H9 (cell line): ENCODE results near the gene AGL. TPM values are rescaled to one million over a fixed set of nuclear protein-coding genes. Genes with fewer than 3 reads are reported as not detected.

ENCODE experiments used
- DNase-seq: peaks from one replicate; pipeline ENCODE4 v3.0.0-alpha.2; 2017
- H2AFZ ChIP-seq: one replicate; pipeline ENCODE4 v1.6.1; 2013; ENCODE audit warnings: mild to moderate bottlenecking, low read length, control low read depth, moderate library complexity
- H2AK5ac ChIP-seq: 2 replicates; pipeline ENCODE4 v1.6.1; 2013; ENCODE audit warnings: low read length, control low read depth, mixed read lengths; ENCODE audit not compliant: insufficient read length
- H2BK120ac ChIP-seq: one replicate; pipeline ENCODE4 v1.6.1; 2013; ENCODE audit warnings: low read depth, mild to moderate bottlenecking, low read length, control low read depth, inconsistent platforms; ENCODE audit not compliant: poor library complexity, severe bottlenecking
- H2BK12ac ChIP-seq: 2 replicates; pipeline ENCODE4 v1.6.1; 2013; ENCODE audit warnings: low read length, control low read depth, mixed read lengths, low read depth; ENCODE audit not compliant: insufficient read length
- H2BK15ac ChIP-seq: 2 replicates; pipeline ENCODE4 v1.6.1; 2013; ENCODE audit warnings: low read depth, low read length, control low read depth
- H2BK20ac ChIP-seq: one replicate; pipeline ENCODE4 v1.6.1; 2013; ENCODE audit warnings: low read depth, mild to moderate bottlenecking, low read length, control low read depth, inconsistent platforms; ENCODE audit not compliant: poor library complexity, severe bottlenecking
- H2BK5ac ChIP-seq: 2 replicates; pipeline ENCODE4 v1.6.1; 2013; ENCODE audit warnings: low read length, control low read depth, mixed read lengths; ENCODE audit not compliant: insufficient read length
- H3K14ac ChIP-seq: 2 replicates; pipeline ENCODE4 v1.6.1; 2013; ENCODE audit warnings: low read length, control low read depth; ENCODE audit not compliant: insufficient read depth
- H3K18ac ChIP-seq: 2 replicates; pipeline ENCODE4 v1.6.1; 2013; ENCODE audit warnings: low read depth, mild to moderate bottlenecking, mixed read lengths, low read length, control low read depth; ENCODE audit not compliant: insufficient read length
- H3K23ac ChIP-seq: 2 replicates; pipeline ENCODE4 v1.6.1; 2013; ENCODE audit warnings: low read length, control low read depth, mixed read lengths, low read depth; ENCODE audit not compliant: insufficient read length
- H3K23me2 ChIP-seq: 2 replicates; pipeline ENCODE4 v1.6.1; 2013; ENCODE audit warnings: low read depth, mild to moderate bottlenecking, mixed read lengths, low read length, control low read depth; ENCODE audit not compliant: insufficient read length, poor library complexity, severe bottlenecking
- H3K27ac ChIP-seq: 2 replicates; pipeline ENCODE4 v1.5.1; 2013; ENCODE audit warnings: low read length, control low read depth, mixed read lengths, low read depth; ENCODE audit not compliant: insufficient read length
- H3K27me3 ChIP-seq: 2 replicates; pipeline ENCODE4 v1.6.1; 2013; ENCODE audit warnings: low read length, control low read depth, inconsistent platforms; ENCODE audit not compliant: insufficient read depth
- H3K4ac ChIP-seq: 2 replicates; pipeline ENCODE4 v1.6.1; 2013; ENCODE audit warnings: low read depth, mild to moderate bottlenecking, control low read depth, inconsistent platforms, low read length, moderate library complexity
- H3K4me1 ChIP-seq: 2 replicates; pipeline ENCODE4 v1.6.1; 2013; ENCODE audit warnings: low read length, control low read depth, inconsistent platforms; ENCODE audit not compliant: insufficient read depth
- H3K4me2 ChIP-seq: 2 replicates; pipeline ENCODE4 v1.6.1; 2013; ENCODE audit warnings: low read length, control low read depth, mixed read lengths; ENCODE audit not compliant: insufficient read length, insufficient read depth
- H3K56ac ChIP-seq: 2 replicates; pipeline ENCODE4 v1.6.1; 2013; ENCODE audit warnings: low read depth, mild to moderate bottlenecking, mixed read lengths, low read length, control low read depth; ENCODE audit not compliant: insufficient read length
- H3K79me1 ChIP-seq: 2 replicates; pipeline ENCODE4 v1.6.1; 2013; ENCODE audit warnings: low read depth, mild to moderate bottlenecking, moderate library complexity, low read length, control low read depth, inconsistent platforms; ENCODE audit not compliant: insufficient read depth, poor library complexity, severe bottlenecking
- H3K79me2 ChIP-seq: 2 replicates; pipeline ENCODE4 v1.6.1; 2013; ENCODE audit warnings: low read length, control low read depth, inconsistent platforms; ENCODE audit not compliant: insufficient read depth
- H3K9ac ChIP-seq: 2 replicates; pipeline ENCODE4 v1.6.1; 2013; ENCODE audit warnings: low read length, control low read depth, mixed read lengths; ENCODE audit not compliant: insufficient read length; ENCODE audit errors: extremely low read depth
- H3K9me3 ChIP-seq: one replicate; pipeline ENCODE4 v1.6.1; 2013; ENCODE audit warnings: low read depth, low read length, inconsistent platforms; ENCODE audit not compliant: control insufficient read depth
- H3T11ph ChIP-seq: one replicate; pipeline ENCODE4 v1.6.1; 2013; ENCODE audit warnings: mild to moderate bottlenecking, low read length, control low read depth, inconsistent platforms
- H4K20me1 ChIP-seq: one replicate; pipeline ENCODE4 v1.6.1; 2013; ENCODE audit not compliant: control insufficient read depth, insufficient read length, insufficient read depth
- H4K5ac ChIP-seq: 2 replicates; pipeline ENCODE4 v1.6.1; 2013; ENCODE audit warnings: low read depth, mild to moderate bottlenecking, mixed read lengths, low read length, control low read depth; ENCODE audit not compliant: insufficient read length
- H4K8ac ChIP-seq: replicated peaks from 2 replicates; pipeline ENCODE4 v1.6.1; 2013; ENCODE audit warnings: low read length, control low read depth, mixed read lengths, low read depth; ENCODE audit not compliant: insufficient read length
- H4K91ac ChIP-seq: 2 replicates; pipeline ENCODE4 v1.6.1; 2013; ENCODE audit warnings: low read depth, mild to moderate bottlenecking, moderate library complexity, mixed read lengths, low read length, control low read depth; ENCODE audit not compliant: insufficient read length
- H3K27ac Mint-ChIP-seq, 3 experiments: 2 replicates in 2 of 3; 3 replicates in 1 of 3; pipeline ENCODE4 v1.8.0; 2020 to 2021; ENCODE audit warnings: mixed read lengths in 3 of 3, mild to moderate bottlenecking in 1 of 3, moderate library complexity in 1 of 3
- H3K27me3 Mint-ChIP-seq: 2 replicates; pipeline ENCODE4 v1.8.0; 2021; ENCODE audit warnings: low read depth, mild to moderate bottlenecking, moderate library complexity, mixed read lengths
- H3K36me3 Mint-ChIP-seq, 3 experiments: 2 replicates in 2 of 3; 3 replicates in 1 of 3; pipeline ENCODE4 v1.8.0; 2020 to 2021; ENCODE audit warnings: low read depth in 3 of 3, mixed read lengths in 3 of 3; ENCODE audit not compliant: insufficient read depth in 1 of 3
- H3K4me1 Mint-ChIP-seq, 2 experiments: 2 replicates each; pipeline ENCODE4 v1.8.0; 2020; ENCODE audit warnings: mixed read lengths in 2 of 2
- H3K4me3 Mint-ChIP-seq, 2 experiments: 2 replicates in 1 of 2; 3 replicates in 1 of 2; pipeline ENCODE4 v1.8.0; 2020 to 2021; ENCODE audit warnings: mild to moderate bottlenecking in 2 of 2, mixed read lengths in 2 of 2, moderate library complexity in 1 of 2
- H3K9me3 Mint-ChIP-seq, 2 experiments: 2 replicates in 1 of 2; 3 replicates in 1 of 2; pipeline ENCODE4 v1.8.0; 2020; ENCODE audit warnings: mild to moderate bottlenecking in 2 of 2, mixed read lengths in 2 of 2, moderate library complexity in 1 of 2
- WGBS: extraction: QIAGEN DNeasy Blood & Tissue Kit; methylation state at CpG from one replicate; pipeline ENCODE4 v1.1.7; 2013; ENCODE audit warnings: missing lambda C conversion rate, low lambda C conversion rate, mixed read lengths; ENCODE audit not compliant: insufficient read length; ENCODE audit errors: extremely low coverage; 5-methylcytosine and 5-hydroxymethylcytosine counted together
- total RNA-seq: library from RNA; stranded (reverse); gene quantifications from 2 replicates; pipeline ENCODE4 v1.2.1, GENCODE V29; 2021
- TF ChIP-seq, protein P1 (sequence below): fragments of 200-600 bp; sonication (generic); conservative IDR thresholded peaks from 3 replicates; pipeline ENCODE4 v1.8.0; 2021; ENCODE audit warnings: antibody characterized with exemption, mild to moderate bottlenecking

AGL gene
- total RNA-seq, 1 experiment from 2014 or later = 24.0 TPM

DNA sequence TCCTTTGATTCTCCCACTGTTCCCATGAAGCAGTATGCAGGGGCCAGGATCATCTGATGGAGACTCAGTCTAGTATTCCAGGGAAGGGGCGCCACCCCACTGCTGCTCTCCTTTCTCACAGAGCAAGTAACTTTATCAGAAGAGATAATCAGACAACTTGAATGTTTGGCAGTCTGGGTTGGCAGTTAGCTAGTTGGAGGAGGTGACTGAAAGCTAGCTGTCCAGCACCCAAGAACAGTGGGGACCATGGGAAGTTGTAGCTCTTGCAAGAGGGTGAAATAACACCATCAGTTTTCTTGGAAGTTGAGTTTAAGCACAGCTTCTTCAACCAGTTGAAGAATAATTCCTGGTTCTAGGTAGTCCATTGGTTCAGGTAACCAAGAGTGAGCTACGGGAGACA is 22.2 kb upstream of the AGL start:
- Histone ChIP-seq H4K8ac (no peak overlapping the region), H3K9me3 (no peaks in the 10 kb centered on the region), H3K4me1 (no peaks in the 10 kb centered on the region), H3K18ac (no peak overlapping the region), H4K20me1 (no peaks in the 10 kb centered on the region), H3T11ph (no peak overlapping the region), H2BK20ac (no peak overlapping the region), H3K4ac (no peak overlapping the region), H3K23me2 (no peaks in the 10 kb centered on the region), H4K5ac (no peak overlapping the region), H3K27me3 (no peaks in the 10 kb centered on the region), H2AK5ac (no peak overlapping the region), H4K91ac (no peak overlapping the region), H3K56ac (no peak overlapping the region), H2BK120ac (no peak overlapping the region), H3K79me1 (no peaks in the 10 kb centered on the region), H3K79me2 (no peaks in the 10 kb centered on the region), H2BK5ac (no peak overlapping the region), H2BK15ac (no peak overlapping the region), H2AFZ (no peak overlapping the region), H2BK12ac (no peak overlapping the region), H3K4me2 (no peak overlapping the region), H3K9ac (no peak overlapping the region), H3K14ac (no peak overlapping the region), H3K23ac (no peak overlapping the region), H3K27ac (no peak overlapping the region)
- DNase-seq = no peak
- H3K4me3 Mint-ChIP-seq = no peak overlapping the region
- TF ChIP-seq, protein P1, sequence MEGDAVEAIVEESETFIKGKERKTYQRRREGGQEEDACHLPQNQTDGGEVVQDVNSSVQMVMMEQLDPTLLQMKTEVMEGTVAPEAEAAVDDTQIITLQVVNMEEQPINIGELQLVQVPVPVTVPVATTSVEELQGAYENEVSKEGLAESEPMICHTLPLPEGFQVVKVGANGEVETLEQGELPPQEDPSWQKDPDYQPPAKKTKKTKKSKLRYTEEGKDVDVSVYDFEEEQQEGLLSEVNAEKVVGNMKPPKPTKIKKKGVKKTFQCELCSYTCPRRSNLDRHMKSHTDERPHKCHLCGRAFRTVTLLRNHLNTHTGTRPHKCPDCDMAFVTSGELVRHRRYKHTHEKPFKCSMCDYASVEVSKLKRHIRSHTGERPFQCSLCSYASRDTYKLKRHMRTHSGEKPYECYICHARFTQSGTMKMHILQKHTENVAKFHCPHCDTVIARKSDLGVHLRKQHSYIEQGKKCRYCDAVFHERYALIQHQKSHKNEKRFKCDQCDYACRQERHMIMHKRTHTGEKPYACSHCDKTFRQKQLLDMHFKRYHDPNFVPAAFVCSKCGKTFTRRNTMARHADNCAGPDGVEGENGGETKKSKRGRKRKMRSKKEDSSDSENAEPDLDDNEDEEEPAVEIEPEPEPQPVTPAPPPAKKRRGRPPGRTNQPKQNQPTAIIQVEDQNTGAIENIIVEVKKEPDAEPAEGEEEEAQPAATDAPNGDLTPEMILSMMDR = no peak
- H3K9me3 Mint-ChIP-seq = peaks cover 16 to 21% of the 10 kb centered on the region in 2 experiments
- H3K27ac Mint-ChIP-seq = peak overlapping the region in 1 of 3 experiments; percentile 72; a peak in 1 of 7 replicates
- WGBS = no CpG with 5 or more reads among the region's 2 CpGs
- H3K27me3 Mint-ChIP-seq = no peaks in the 10 kb centered on the region; the same call in 1 of the 2 replicates
- no peaks in the 10 kb centered on the region for H3K4me1 Mint-ChIP-seq
- peaks cover 2 to 13% (median 3%) of the 10 kb centered on the region in 3 experiments; a peak in 5 of 7 replicates for H3K36me3 Mint-ChIP-seq
